Measurements from ENCODE around the gene BCAR3.
A peak's percentile ranks its signal among the peaks of the same experiment; 100 is the strongest.

The BCAR3 gene

DNA sequence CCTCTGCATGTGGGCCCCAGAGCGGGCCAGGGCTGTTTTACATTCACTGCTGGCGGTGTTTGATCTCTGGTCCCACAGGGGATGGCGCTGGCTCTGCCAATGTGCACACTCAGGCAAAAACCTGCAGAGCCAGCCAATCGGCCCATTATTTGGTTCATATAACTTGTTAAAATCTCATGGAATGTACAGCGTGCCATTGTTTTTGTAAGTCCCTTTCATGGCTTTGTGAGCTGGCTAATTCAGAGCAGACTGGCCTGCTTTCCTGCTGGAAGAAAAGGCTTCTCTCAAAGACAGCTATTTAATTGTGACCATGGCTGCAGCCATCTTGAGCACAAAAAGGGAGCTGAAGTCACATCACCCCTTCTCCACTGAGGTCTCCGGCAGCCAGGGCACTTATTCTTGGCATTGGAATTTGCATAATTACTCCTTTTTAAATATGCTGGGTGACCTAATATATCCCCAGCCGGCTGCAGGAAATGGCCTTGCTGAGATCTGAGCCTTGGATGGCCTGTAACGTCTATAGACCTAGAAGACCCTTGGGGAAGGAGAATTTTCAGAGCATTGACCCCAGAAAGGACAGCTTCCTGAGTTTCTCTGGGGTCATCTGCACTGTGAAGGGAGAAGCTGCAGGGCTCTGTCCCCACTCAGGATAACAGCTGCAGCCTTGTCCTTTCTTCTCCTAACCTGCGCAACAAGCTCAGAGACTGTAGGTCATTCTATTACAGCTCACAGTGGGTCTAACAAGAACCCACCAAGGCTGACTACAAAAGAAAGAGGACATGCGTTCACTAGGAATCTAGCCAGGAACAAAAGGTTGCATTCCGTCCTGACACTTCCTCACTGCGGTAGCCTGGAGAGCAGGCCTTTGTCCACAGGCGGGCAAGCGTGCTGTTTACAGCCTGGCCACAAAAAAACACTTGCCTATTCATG lies 45.8 kb downstream of the BCAR3 start:
- no peak for DNase-seq

- DNase-seq, result no peak
Measured at GRCh38 chr1:93633313-93633712, 48.3 kb downstream of the BCAR3 start.

GRCh38 chr1:93631626-93632365 lies 49.8 kb downstream of the BCAR3 start:
- no peak for DNase-seq

DNA sequence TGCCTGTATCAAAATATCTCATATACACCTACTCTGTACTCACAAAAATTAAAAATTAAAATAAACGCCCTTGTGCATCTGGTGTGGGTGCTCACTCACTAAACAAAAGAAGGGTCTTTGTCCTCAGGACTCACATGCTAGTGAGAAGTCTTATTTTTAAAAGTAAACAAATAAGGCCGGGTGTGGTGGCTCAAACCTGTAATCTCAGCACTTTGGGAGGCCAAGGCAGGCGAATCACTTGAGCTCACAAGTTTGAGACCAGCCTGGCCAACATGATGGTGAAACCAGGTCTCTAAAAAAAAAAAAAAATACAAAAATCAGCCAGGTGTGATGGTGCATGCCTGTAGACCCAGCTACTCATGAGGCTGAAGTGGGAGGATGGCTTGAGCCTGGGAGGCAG lies 51.5 kb downstream of the BCAR3 start:
- no peak for DNase-seq

- peak; percentile 74 for DNase-seq
Measured at GRCh38 chr1:93629101-93630059, 52.3 kb downstream of the BCAR3 start.

- DNase-seq, result no peak
Measured at GRCh38 chr1:93628681-93629080, 53.0 kb downstream of the BCAR3 start.

GRCh38 chr1:93625582-93626327 lies 55.9 kb downstream of the BCAR3 start:
- DNase-seq, result peak; percentile 87

GRCh38 chr1:93623875-93624274 lies 57.8 kb downstream of the BCAR3 start:
- DNase-seq, result peak; percentile 79

GRCh38 chr1:93623436-93623835 lies 58.2 kb downstream of the BCAR3 start:
- DNase-seq, result no peak

GRCh38 chr1:93621246-93621645 lies 60.4 kb downstream of the BCAR3 start:
- no peak for DNase-seq

- DNase-seq, result no peak
Measured at GRCh38 chr1:93620841-93621210, 60.8 kb downstream of the BCAR3 start.

DNA sequence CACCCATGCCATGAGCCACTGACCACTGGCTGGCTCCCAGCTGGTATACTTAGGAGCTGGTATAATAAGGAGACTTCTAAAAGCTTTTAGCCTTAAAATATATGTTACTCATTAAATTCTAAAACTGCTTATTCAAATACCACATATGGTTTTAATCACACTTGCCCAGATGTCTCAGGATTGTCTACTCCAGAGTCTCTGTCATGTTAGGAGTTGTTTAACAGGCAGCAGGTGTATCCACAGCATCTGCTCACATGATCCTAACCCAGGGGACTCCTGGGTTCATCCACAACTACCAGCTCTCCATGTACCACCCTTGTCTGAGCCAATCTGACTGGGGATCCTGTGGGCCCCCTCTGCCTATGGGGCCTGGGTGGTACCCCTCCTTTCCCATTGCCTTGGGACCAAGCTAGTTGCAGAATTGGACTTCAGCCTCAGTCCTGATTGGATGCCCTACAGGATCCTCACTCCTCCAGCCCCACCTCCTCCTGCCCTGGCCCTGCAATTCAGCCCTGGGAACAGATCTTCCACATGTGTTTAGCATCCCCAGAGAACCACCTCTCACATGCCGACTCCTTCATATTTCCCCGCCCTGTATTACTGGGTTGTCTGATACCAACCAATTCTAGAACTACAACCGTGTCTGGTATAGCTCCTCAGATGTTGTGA lies 61.3 kb downstream of the BCAR3 start:
- DNase-seq, result peak; percentile 71

DNA sequence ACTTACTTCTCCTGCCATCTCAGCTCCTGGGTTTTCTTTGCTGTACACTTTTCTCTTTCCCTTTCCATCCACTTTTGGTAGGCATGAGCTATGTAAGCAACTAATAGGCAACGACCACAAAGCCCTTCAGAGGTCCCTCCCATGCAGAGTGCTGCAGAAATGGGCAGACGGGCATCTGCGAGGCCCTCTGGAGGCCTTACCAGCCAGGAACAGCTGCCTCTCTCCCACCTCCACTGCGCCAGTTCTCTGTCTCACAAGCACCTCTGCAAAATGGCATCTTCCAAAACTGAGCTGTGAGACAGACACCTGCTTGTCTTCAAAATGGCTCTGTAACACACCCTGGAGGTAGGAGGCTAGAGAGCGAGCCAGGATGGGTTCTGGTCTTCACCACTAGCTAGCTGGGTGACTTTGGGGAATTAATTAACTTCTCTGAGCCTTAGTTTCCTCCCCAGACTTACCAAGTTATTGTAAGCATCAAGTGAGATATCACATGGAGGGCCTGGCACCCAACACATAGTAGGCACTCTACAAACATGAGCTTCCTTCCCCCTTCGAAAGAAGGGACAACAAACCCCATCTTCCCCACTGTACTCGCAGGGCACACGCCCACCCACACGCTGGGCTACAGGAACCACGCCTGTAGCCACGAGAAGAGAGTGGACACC lies 62.0 kb downstream of the BCAR3 start:
- no peak for DNase-seq

GRCh38 chr1:93617670-93618499 lies 63.8 kb downstream of the BCAR3 start:
- no peak for DNase-seq

GRCh38 chr1:93616996-93617669 lies 64.5 kb downstream of the BCAR3 start:
- DNase-seq, result no peak

- DNase-seq, result no peak
Measured at GRCh38 chr1:93616221-93616995, 65.2 kb downstream of the BCAR3 start.

DNA sequence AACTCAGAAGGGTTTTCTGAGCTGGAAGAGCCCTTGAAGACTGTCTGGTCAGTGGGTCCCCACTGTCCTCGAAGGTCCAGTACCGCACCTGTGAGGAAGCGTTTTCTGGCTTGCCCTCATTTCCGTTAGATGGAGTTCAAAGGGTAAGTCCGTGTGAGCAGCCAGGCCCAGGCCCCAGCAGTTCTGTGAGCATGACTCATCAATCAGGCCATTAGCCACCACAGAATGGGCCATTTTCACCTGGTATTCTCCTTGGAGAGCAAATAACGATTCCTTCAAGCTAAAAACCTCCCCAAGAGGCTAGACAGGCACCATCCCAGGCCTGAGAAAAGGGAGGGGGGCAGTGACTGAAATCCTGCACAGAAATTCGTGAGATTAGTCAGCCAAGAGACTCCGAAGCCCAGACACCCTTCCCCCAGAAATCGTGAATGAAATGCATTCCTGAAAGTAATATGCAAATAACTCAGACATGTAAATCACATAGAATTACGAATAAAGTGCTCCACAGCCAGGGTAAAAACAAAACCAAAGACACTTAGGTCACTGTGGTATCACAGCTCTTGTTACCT lies 66.0 kb downstream of the BCAR3 start:
- DNase-seq, result peak; percentile 96

- DNase-seq, result peak; percentile 96
Measured at GRCh38 chr1:93614986-93615581, 66.6 kb downstream of the BCAR3 start.

Data from fibroblast of skin of right quadriceps (primary cell).